ENCODE measurements around the gene TMIGD3. TPM values are rescaled to one million over a fixed set of nuclear protein-coding genes. Genes with fewer than 3 reads are reported as not detected.

The TMIGD3 gene
- total RNA-seq, 3 donors from 2014 or later, result 0.87 to 5.0 (median 3.5) TPM

DNA sequence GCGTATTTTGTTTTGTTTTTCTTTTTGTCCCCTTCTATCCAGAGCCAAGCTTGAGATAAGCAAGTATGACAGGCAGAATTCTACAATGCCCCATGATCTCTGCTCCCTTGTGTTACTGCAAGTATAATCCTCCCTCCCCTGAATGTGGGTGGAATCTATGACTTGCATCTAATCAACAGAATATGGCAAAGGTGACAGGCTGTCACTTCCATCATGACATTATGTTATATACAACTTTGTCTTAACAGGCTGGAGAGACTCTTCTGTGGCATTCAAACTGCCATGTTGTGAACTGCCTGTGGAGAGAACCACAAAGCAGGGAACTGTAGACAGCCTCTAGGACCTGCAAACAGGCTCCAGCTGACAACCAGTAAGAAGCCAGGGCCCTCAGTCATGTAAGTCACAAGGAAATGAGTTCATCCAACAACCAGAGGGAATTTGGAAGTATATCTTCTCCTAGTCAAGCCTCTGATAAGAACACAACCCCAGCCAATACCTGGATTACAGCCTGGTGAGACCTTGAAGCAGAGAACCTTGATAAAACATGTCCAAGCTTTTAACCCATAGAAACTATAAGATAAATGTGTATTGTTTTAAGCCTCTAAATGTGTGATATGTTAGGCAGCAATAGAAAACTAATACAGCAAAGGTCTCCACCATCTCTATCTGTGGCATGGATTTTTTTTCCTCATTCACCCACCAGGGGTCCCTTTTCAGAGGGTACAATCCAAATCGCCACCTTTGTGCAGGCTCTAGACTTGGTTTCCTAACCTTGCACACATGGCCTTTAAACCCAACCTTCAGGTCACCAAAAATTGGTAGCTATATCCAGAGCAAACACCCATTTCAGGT lies 35.3 kb downstream of the TMIGD3 start:
- H3K9me3 ChIP-seq, result no peaks in the 10 kb centered on the region
- no peaks in the 10 kb centered on the region for H3K4me1 ChIP-seq (ENCODE audit: low read depth)
- H3K4me3 ChIP-seq, result no peak overlapping the region
- no peaks in the 10 kb centered on the region for H3K36me3 ChIP-seq (ENCODE audit: low read depth)
- DNase-seq (no peak), ATAC-seq (no peak)
- intact Hi-C loops (cut with DNase I, micrococcal nuclease), result no loop called here
- TF ChIP-seq CTCF (IDR thresholded peaks at IDR 0.05), result no peak

GRCh38 chr1:111466480-111466879 lies 37.0 kb downstream of the TMIGD3 start:
- Histone ChIP-seq H3K36me3 (ENCODE audit: low read depth) (no peaks in the 10 kb centered on the region), H3K4me3 (no peak overlapping the region), H3K9me3 (no peaks in the 10 kb centered on the region), H3K4me1 (ENCODE audit: low read depth) (no peaks in the 10 kb centered on the region)
- TF ChIP-seq CTCF (IDR thresholded peaks at IDR 0.05), result no peak
- ATAC-seq (no peak), DNase-seq (no peak)
- intact Hi-C loops (cut with DNase I, micrococcal nuclease), result no loop called here

GRCh38 chr1:111465754-111466153 lies 37.7 kb downstream of the TMIGD3 start:
- DNase-seq (no peak), ATAC-seq (no peak)
- intact Hi-C loops (cut with DNase I, micrococcal nuclease), result no loop called here
- no peak for TF ChIP-seq CTCF (IDR thresholded peaks at IDR 0.05)
- Histone ChIP-seq H3K36me3 (ENCODE audit: low read depth) (no peaks in the 10 kb centered on the region), H3K4me3 (no peak overlapping the region), H3K9me3 (no peaks in the 10 kb centered on the region), H3K4me1 (ENCODE audit: low read depth) (no peaks in the 10 kb centered on the region)

DNA sequence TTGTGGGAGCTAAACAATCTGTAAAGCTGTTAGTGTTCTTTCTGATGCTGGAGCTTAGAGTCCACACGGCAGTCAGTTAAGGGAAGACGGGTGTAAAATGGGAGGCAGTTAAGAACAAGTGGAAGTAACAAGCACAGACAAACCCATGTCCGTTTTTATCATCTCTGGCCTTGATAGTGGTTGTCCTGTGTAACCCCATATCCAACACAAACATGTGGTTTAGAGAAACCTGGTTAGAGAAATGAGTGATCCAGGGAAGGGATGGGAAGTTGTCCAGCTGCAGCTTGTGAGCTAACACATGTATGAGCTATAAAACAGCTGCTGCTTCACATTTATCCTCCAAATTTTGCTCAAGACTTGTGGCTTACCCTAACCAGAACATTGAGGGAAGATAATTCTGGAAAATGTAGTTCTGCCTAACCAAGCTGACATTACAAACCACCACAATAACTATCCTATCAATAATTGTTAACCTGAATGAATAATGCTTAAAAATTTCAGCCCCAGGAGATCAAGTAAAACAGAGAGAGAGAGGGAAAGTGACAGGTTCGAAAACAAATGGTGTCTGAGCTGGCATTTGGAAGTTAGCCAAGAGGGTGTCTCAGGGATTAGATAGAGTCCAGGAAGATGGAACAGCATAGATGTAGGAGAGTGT lies 40.3 kb downstream of the TMIGD3 start:
- no peak overlapping the region for H3K4me3 ChIP-seq
- H3K4me1 ChIP-seq (ENCODE audit: low read depth), result no peaks in the 10 kb centered on the region
- no peak for TF ChIP-seq CTCF (IDR thresholded peaks at IDR 0.05)
- intact Hi-C loops (cut with DNase I, micrococcal nuclease), result no loop called here
- DNase-seq, result no peak
- H3K9me3 ChIP-seq, result no peaks in the 10 kb centered on the region
- no peak for ATAC-seq
- H3K36me3 ChIP-seq (ENCODE audit: low read depth), result no peaks in the 10 kb centered on the region

- H3K4me3 ChIP-seq, result no peak overlapping the region
- intact Hi-C loops (cut with DNase I, micrococcal nuclease), result no loop called here
- H3K36me3 ChIP-seq (ENCODE audit: low read depth), result no peaks in the 10 kb centered on the region
- DNase-seq, result no peak
- no peaks in the 10 kb centered on the region for H3K9me3 ChIP-seq
- TF ChIP-seq CTCF (IDR thresholded peaks at IDR 0.05), result no peak
- H3K4me1 ChIP-seq (ENCODE audit: low read depth), result no peaks in the 10 kb centered on the region
- no peak for ATAC-seq
Measured at GRCh38 chr1:111462370-111463028, 40.9 kb downstream of the TMIGD3 start.
